Activated T-helper 1 cell treated with anti-CD3 and anti-CD28 coated beads, Interleukin-12 subunit alpha, Interleukin-12 subunit beta, Interleukin-2, Interleukin-4 antibody, amounts not matched to agents 30 ng/mL and 10 ng/mL and 1 ng/mL, durations not matched to agents 14 hours and 24 hours and 36 hours (primary cell): Measurements from ENCODE around the gene KIF6. TPM values are rescaled to one million over a fixed set of nuclear protein-coding genes. Genes with fewer than 3 reads are reported as not detected.
"Not testable (repeated sequence)": the region's sequence is repeated elsewhere in the genome, so short reads cannot be mapped to it uniquely, and the experiment has no call there.

ENCODE experiments used
- DNase-seq: peaks from one replicate; pipeline ENCODE4 v3.0.0; 2021; ENCODE audit warnings: low spot score
- H3K27ac Mint-ChIP-seq: one replicate; pipeline ENCODE4 v1.8.0; 2021; ENCODE audit warnings: mild to moderate bottlenecking, mixed read lengths
- H3K27me3 Mint-ChIP-seq: one replicate; pipeline ENCODE4 v1.8.0; 2022; ENCODE audit warnings: mild to moderate bottlenecking, moderate library complexity, mixed read lengths; ENCODE audit not compliant: insufficient read depth
- H3K36me3 Mint-ChIP-seq: one replicate; pipeline ENCODE4 v1.8.0; 2021; ENCODE audit warnings: low read depth, mixed read lengths
- H3K4me1 Mint-ChIP-seq: one replicate; pipeline ENCODE4 v1.8.0; 2021; ENCODE audit warnings: low read depth, mixed read lengths
- H3K4me3 Mint-ChIP-seq: one replicate; pipeline ENCODE4 v1.8.0; 2021; ENCODE audit warnings: mild to moderate bottlenecking, moderate library complexity, mixed read lengths
- H3K9me3 Mint-ChIP-seq: one replicate; pipeline ENCODE4 v1.8.0; 2021; ENCODE audit warnings: mixed read lengths
- intact Hi-C: fragments of 100-400 bp; cut with micrococcal nuclease; formaldehyde crosslinking; loops from one replicate; pipeline ENCODE4 v1.15.1; 2024
- total RNA-seq: library from RNA; stranded (reverse); gene quantifications from 2 replicates; pipeline ENCODE4 v1.2.3, GENCODE V29; 2022

The KIF6 gene
- total RNA-seq, 1 donor from 2014 or later: 0.08 TPM

GRCh38 chr6:39696986-39697788 is 28.0 kb downstream of the KIF6 start:
- Mint-ChIP-seq H3K4me3 (no peak overlapping the region), H3K27ac (no peak overlapping the region), H3K27me3 (peaks cover 3% of the 10 kb centered on the region), H3K36me3 (no peaks in the 10 kb centered on the region), H3K4me1 (no peaks in the 10 kb centered on the region), H3K9me3 (no peaks in the 10 kb centered on the region)
- intact Hi-C loops: no loop called here
- no peak for DNase-seq

DNA sequence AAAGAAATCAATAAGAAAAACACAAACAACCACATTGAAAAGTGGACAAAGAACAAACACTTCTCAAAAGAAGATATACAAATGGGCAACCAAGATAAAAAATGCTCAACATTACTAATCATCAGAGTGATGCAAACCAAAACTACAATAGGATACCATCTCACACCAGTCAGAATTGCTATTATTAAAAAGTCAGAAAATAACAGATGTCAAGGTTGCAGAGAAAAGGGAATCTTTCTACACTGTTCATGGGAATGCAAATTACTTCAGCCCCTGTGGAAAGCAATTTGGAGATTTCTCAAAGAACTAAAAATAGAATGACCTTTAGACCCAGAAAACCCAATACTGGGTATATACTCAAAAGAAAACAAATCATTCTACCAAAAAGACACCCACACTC is 29.8 kb downstream of the KIF6 start:
- no peak for DNase-seq
- intact Hi-C loops: no loop called here
- H3K4me1 Mint-ChIP-seq: no peaks in the 10 kb centered on the region
- H3K4me3 Mint-ChIP-seq: no peak overlapping the region
- peaks cover 4% of the 10 kb centered on the region for H3K27me3 Mint-ChIP-seq
- no peak overlapping the region for H3K27ac Mint-ChIP-seq
- no peaks in the 10 kb centered on the region for H3K36me3 Mint-ChIP-seq
- H3K9me3 Mint-ChIP-seq: no peaks in the 10 kb centered on the region

GRCh38 chr6:39693206-39693605 is 32.0 kb downstream of the KIF6 start:
- Mint-ChIP-seq H3K4me3 (no peak overlapping the region), H3K27me3 (peaks cover 5% of the 10 kb centered on the region), H3K36me3 (no peaks in the 10 kb centered on the region), H3K4me1 (no peaks in the 10 kb centered on the region), H3K27ac (no peak overlapping the region), H3K9me3 (no peaks in the 10 kb centered on the region)
- intact Hi-C loops: no loop called here
- no peak for DNase-seq

DNA sequence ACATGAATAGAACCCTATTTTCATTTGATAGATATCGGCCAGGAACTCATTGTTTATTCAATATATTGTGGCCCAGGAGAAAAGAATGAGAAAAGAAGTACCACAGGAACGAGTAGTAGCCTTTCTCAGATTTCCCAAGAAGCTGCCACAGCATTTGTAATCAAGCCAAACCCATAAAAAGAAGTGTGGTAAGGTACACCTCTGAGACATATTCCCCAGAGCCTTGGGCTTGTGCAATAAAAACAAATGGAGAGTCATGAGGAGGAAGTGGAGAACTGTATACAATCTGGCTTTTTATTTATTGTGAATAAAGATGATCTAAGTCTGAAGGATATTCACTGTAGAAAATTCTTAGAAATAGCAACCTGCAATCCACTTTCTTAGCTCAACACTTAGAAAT is 36.7 kb downstream of the KIF6 start:
- H3K36me3 Mint-ChIP-seq: no peaks in the 10 kb centered on the region
- no peak overlapping the region for H3K4me3 Mint-ChIP-seq
- H3K4me1 Mint-ChIP-seq: no peaks in the 10 kb centered on the region
- peaks cover 3% of the 10 kb centered on the region for H3K27me3 Mint-ChIP-seq
- H3K27ac Mint-ChIP-seq: no peak overlapping the region
- no peaks in the 10 kb centered on the region for H3K9me3 Mint-ChIP-seq
- DNase-seq: no peak
- intact Hi-C loops: no loop called here

GRCh38 chr6:39686976-39687375 is 38.2 kb downstream of the KIF6 start:
- intact Hi-C loops: no loop called here
- no peak for DNase-seq
- peaks cover 4% of the 10 kb centered on the region for H3K27me3 Mint-ChIP-seq
- no peaks in the 10 kb centered on the region for H3K9me3 Mint-ChIP-seq
- H3K4me1 Mint-ChIP-seq: no peaks in the 10 kb centered on the region
- no peaks in the 10 kb centered on the region for H3K36me3 Mint-ChIP-seq
- no peak overlapping the region for H3K27ac Mint-ChIP-seq
- no peak overlapping the region for H3K4me3 Mint-ChIP-seq

GRCh38 chr6:39685938-39686337 is 39.3 kb downstream of the KIF6 start:
- H3K9me3 Mint-ChIP-seq: no peaks in the 10 kb centered on the region
- DNase-seq: no peak
- H3K27ac Mint-ChIP-seq: no peak overlapping the region
- H3K27me3 Mint-ChIP-seq: peaks cover 4% of the 10 kb centered on the region
- no peak overlapping the region for H3K4me3 Mint-ChIP-seq
- intact Hi-C loops: no loop called here
- no peaks in the 10 kb centered on the region for H3K36me3 Mint-ChIP-seq
- no peaks in the 10 kb centered on the region for H3K4me1 Mint-ChIP-seq

DNA sequence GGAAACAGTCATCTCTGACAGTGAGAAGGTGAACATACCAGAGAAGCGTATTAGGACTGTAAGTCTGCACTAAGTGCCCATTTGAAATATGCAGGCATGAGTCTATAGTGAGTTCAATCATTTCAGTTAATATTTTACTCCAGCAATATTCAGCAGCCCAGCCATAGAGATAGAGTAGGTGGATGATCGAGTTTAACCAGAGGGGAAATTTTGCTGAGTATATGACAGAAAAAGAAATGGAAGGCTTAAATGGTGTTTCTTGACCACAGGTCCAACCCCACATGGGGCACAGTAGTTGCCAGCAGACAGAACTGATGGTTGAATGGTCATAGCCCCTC is 39.8 kb downstream of the KIF6 start:
- no peak overlapping the region for H3K27ac Mint-ChIP-seq
- H3K27me3 Mint-ChIP-seq: peaks cover 3% of the 10 kb centered on the region
- no peaks in the 10 kb centered on the region for H3K4me1 Mint-ChIP-seq
- no peaks in the 10 kb centered on the region for H3K9me3 Mint-ChIP-seq
- intact Hi-C loops: no loop called here
- H3K4me3 Mint-ChIP-seq: no peak overlapping the region
- DNase-seq: no peak
- H3K36me3 Mint-ChIP-seq: no peaks in the 10 kb centered on the region

DNA sequence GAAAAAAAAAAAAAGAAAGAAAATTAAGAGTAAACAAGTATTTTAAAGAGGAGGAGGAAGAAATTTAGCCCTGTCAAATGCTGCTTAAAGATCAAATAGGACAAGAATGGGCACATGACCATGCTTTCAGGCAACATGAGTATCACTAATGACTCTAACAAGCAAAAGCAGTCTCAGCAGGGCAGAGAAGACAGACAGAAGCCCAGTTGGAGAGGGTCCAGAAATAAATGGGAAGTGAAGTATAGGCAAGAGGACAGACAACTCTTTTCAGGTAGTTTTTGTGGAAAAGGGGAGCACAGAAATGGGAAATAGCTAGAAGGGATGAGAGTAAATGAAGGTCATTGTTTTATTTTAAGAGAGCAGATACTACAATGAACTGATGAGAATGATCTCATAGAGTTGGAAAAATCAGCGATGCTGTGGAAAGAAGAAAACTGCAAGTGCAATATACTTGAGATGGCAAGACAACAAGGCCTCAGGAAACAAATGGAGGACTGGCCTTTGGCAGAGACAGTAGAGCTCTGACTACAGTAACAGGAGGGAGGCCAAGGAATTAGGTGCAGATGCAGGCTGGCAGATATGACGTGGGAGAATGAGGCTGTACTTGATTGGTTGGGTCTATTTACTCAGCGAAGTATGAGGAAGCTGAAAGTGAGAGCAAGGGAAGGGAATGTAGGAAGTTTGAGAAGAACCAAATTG is 40.3 kb downstream of the KIF6 start:
- Mint-ChIP-seq H3K4me1 (no peaks in the 10 kb centered on the region), H3K4me3 (no peak overlapping the region), H3K9me3 (no peaks in the 10 kb centered on the region), H3K36me3 (no peaks in the 10 kb centered on the region), H3K27ac (no peak overlapping the region), H3K27me3 (peaks cover 2% of the 10 kb centered on the region)
- intact Hi-C loops: no loop called here
- DNase-seq: no peak

DNA sequence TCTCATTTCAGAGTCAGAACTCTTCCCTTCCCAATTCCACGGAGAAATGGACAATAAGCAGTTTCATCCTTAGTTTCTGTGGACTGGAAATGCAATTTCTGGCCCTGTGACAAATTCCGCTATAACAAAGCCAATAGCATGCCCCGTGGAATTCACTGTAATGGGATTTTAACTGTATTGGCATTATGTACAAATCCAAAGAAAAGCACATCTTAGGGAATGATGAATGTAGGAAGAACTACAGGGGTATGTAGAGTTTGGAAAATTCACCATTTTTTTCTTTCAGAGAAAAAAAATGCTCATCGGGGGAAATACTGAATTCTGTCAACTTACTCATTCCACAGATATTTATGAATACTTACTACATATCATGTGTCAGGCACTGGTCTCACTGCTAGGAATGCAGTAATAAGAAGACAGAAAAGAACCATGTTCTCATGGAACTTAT is 43.5 kb downstream of the KIF6 start:
- intact Hi-C loops: no loop called here
- H3K36me3 Mint-ChIP-seq: no peaks in the 10 kb centered on the region
- no peaks in the 10 kb centered on the region for H3K4me1 Mint-ChIP-seq
- H3K4me3 Mint-ChIP-seq: no peak overlapping the region
- no peak overlapping the region for H3K27ac Mint-ChIP-seq
- no peak for DNase-seq
- no peaks in the 10 kb centered on the region for H3K9me3 Mint-ChIP-seq
- H3K27me3 Mint-ChIP-seq: peaks cover 2% of the 10 kb centered on the region

DNA sequence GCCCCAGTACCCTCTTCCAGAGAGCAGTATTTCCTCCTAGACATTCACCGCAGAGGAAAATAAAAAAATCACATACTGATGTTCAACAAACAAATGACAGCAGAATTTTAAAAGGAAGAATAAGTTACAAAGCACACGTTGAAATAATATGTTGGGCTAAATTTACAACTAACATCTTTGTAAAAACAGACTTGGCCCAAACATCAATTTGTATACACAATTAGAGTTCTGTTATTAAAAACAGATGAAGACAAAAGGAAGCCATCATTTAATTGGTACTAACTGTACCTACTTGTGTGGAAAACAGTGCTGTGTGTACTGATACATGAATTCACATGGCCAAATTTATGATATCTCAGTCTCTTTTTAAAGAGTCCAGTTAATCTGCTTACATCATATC is 46.3 kb downstream of the KIF6 start:
- Mint-ChIP-seq H3K27ac (no peak overlapping the region), H3K4me3 (no peak overlapping the region), H3K36me3 (no peaks in the 10 kb centered on the region), H3K27me3 (peaks cover 2% of the 10 kb centered on the region), H3K9me3 (no peaks in the 10 kb centered on the region), H3K4me1 (no peaks in the 10 kb centered on the region)
- intact Hi-C loops: no loop called here
- no peak for DNase-seq

DNA sequence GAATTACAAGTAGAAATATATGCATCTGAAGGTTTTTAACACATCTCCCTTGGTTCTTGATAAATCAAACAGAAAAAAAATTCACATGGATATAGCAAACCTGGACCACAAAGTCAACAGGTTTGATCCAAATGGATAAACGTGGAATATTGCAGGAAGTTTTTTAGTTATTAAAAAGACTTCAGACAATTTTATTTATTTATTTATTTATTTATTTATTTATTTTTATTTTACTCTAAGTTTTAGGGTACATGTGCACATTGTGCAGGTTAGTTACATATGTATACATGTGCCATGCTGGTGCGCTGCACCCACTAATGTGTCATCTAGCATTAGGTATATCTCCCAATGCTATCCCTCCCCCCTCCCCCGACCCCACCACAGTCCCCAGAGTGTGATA is 47.9 kb downstream of the KIF6 start:
- DNase-seq, H3K27me3 Mint-ChIP-seq, intact Hi-C loops, H3K4me1 Mint-ChIP-seq, H3K36me3 Mint-ChIP-seq, H3K9me3 Mint-ChIP-seq, H3K4me3 Mint-ChIP-seq, H3K27ac Mint-ChIP-seq: not testable (repeated sequence)

- DNase-seq: no peak
- Mint-ChIP-seq H3K27me3 (peaks cover 3% of the 10 kb centered on the region), H3K36me3 (no peaks in the 10 kb centered on the region), H3K9me3 (no peaks in the 10 kb centered on the region), H3K4me3 (no peak overlapping the region), H3K27ac (no peak overlapping the region), H3K4me1 (no peaks in the 10 kb centered on the region)
- intact Hi-C loops: no loop called here
Measured at GRCh38 chr6:39670519-39670918, 54.7 kb downstream of the KIF6 start.

GRCh38 chr6:39669973-39670342 is 55.2 kb downstream of the KIF6 start:
- H3K4me1 Mint-ChIP-seq: no peaks in the 10 kb centered on the region
- no peak overlapping the region for H3K4me3 Mint-ChIP-seq
- no peaks in the 10 kb centered on the region for H3K9me3 Mint-ChIP-seq
- H3K27me3 Mint-ChIP-seq: peaks cover 3% of the 10 kb centered on the region
- no peaks in the 10 kb centered on the region for H3K36me3 Mint-ChIP-seq
- DNase-seq: no peak
- no peak overlapping the region for H3K27ac Mint-ChIP-seq
- intact Hi-C loops: no loop called here
